ENCODE data around the gene DLG3.

DLG3 gene

DNA sequence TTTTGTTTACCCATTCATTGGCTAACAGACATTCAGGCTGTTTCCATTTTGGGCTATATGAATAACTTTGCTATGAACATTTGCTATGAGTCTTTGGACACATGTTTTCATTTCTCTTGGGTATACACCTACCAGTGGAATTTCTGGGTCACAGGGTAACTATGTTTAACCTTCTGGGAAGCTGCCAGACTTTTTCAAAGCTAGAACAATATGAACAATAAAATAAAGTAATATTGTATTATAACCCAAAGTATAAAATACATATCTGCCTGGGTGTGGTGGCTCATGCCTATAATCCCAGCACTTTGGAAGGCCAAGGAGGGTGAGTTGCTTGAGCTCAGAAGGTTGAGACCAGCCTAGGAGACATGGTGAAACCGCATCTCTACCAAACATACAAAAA, 90.6 kb downstream of the DLG3 start:
- Histone ChIP-seq H3K9me3 (ENCODE audit: low read length) (no peaks in the 10 kb centered on the region), H3K9ac (ENCODE audit: low read length) (no peak overlapping the region), H3K9me2 (ENCODE audit: low read depth, low read length) (no peaks in the 10 kb centered on the region), H3K27ac (ENCODE audit: low read depth, low read length, poor library complexity, severe bottlenecking) (no peak overlapping the region), H3K4me3 (ENCODE audit: low read depth, low read length, poor library complexity, severe bottlenecking) (no peak overlapping the region), H3K27me3 (ENCODE audit: insufficient read depth, low read length) (no peaks in the 10 kb centered on the region), H3K4me2 (ENCODE audit: low read length) (no peak overlapping the region), H3K4me1 (ENCODE audit: insufficient read depth, low read length, severe bottlenecking) (no peaks in the 10 kb centered on the region), H2AFZ (ENCODE audit: low read length) (no peak overlapping the region), H3K79me2 (ENCODE audit: insufficient read depth, low read length) (no peaks in the 10 kb centered on the region), H3K36me3 (ENCODE audit: insufficient read depth, low read length) (no peaks in the 10 kb centered on the region), H3F3A (ENCODE audit: insufficient read depth, low read length) (no peaks in the 10 kb centered on the region), H4K20me1 (ENCODE audit: insufficient read depth, low read length) (no peaks in the 10 kb centered on the region)
- no peak for TF ChIP-seq EZH2 (IDR thresholded peaks at IDR 0.05; ENCODE audit: borderline replicate concordance, low read length)
- TF ChIP-seq, protein P1, sequence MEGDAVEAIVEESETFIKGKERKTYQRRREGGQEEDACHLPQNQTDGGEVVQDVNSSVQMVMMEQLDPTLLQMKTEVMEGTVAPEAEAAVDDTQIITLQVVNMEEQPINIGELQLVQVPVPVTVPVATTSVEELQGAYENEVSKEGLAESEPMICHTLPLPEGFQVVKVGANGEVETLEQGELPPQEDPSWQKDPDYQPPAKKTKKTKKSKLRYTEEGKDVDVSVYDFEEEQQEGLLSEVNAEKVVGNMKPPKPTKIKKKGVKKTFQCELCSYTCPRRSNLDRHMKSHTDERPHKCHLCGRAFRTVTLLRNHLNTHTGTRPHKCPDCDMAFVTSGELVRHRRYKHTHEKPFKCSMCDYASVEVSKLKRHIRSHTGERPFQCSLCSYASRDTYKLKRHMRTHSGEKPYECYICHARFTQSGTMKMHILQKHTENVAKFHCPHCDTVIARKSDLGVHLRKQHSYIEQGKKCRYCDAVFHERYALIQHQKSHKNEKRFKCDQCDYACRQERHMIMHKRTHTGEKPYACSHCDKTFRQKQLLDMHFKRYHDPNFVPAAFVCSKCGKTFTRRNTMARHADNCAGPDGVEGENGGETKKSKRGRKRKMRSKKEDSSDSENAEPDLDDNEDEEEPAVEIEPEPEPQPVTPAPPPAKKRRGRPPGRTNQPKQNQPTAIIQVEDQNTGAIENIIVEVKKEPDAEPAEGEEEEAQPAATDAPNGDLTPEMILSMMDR (IDR thresholded peaks at IDR 0.05; ENCODE audit: low read length): no peak

DNA sequence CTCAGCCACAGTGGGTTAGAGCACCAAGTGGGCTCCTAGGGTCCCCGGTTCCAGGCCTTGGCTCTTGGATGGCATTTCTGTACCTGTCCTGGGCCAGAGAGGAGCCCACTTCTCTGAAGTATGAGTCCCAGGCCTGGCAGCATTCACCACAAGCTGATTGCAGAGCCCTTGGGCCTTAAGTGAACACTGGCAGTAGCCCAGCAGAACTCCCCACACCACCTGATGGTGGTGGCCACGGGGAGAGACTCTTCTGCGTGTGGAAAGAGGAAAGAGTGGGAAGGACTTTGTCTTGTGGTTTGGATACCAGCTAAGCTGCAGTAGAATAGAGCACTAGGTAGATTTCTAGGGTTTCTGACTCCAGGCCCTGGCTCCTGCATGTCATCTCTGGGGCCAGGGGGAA, 104.8 kb downstream of the DLG3 start:
- Histone ChIP-seq H3K27ac (ENCODE audit: low read depth, low read length, poor library complexity, severe bottlenecking) (no peak overlapping the region), H4K20me1 (ENCODE audit: insufficient read depth, low read length) (no peaks in the 10 kb centered on the region), H3F3A (ENCODE audit: insufficient read depth, low read length) (no peaks in the 10 kb centered on the region), H3K9me3 (ENCODE audit: low read length) (no peaks in the 10 kb centered on the region), H2AFZ (ENCODE audit: low read length) (no peak overlapping the region), H3K79me2 (ENCODE audit: insufficient read depth, low read length) (no peaks in the 10 kb centered on the region), H3K9ac (ENCODE audit: low read length) (no peak overlapping the region), H3K4me3 (ENCODE audit: low read depth, low read length, poor library complexity, severe bottlenecking) (no peak overlapping the region), H3K4me1 (ENCODE audit: insufficient read depth, low read length, severe bottlenecking) (no peaks in the 10 kb centered on the region), H3K36me3 (ENCODE audit: insufficient read depth, low read length) (no peaks in the 10 kb centered on the region), H3K27me3 (ENCODE audit: insufficient read depth, low read length) (no peaks in the 10 kb centered on the region), H3K4me2 (ENCODE audit: low read length) (no peak overlapping the region), H3K9me2 (ENCODE audit: low read depth, low read length) (no peaks in the 10 kb centered on the region)
- no peak for TF ChIP-seq EZH2 (IDR thresholded peaks at IDR 0.05; ENCODE audit: borderline replicate concordance, low read length)
- TF ChIP-seq, protein P1 (IDR thresholded peaks at IDR 0.05; ENCODE audit: low read length): no peak

DNA sequence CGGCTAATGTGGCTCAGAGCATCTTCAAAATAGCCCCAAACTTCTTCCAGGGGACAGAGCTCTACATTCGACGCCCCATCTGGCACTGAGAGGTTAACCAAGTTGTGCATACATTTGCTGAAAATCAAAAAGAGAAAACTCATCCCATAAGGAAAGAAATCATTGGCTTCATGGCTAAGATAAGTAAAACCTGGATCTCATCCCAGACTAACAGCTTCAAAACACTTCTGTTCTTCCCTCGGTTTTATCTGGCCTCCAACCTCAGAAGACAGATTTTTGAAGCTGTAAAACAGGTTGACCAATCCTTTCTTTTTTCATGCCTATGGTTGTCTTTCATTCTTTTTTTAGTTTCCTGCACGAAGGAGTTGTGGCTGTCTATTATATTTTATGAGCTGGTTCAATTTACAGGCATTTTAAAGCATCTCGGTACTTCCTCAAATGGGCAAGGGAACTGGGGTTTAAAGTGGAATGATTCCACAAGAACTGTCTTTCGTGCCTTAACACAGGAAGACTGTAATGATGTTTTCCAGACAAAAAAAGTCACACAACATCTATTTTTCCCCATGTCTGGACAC, 107.6 kb downstream of the DLG3 start:
- no peak overlapping the region for H3K27ac ChIP-seq (ENCODE audit: low read depth, low read length, poor library complexity, severe bottlenecking)
- no peak overlapping the region for H3K4me3 ChIP-seq (ENCODE audit: low read depth, low read length, poor library complexity, severe bottlenecking)
- no peaks in the 10 kb centered on the region for H3K9me2 ChIP-seq (ENCODE audit: low read depth, low read length)
- no peaks in the 10 kb centered on the region for H3K27me3 ChIP-seq (ENCODE audit: insufficient read depth, low read length)
- no peaks in the 10 kb centered on the region for H3F3A ChIP-seq (ENCODE audit: insufficient read depth, low read length)
- H4K20me1 ChIP-seq (ENCODE audit: insufficient read depth, low read length): no peaks in the 10 kb centered on the region
- no peak overlapping the region for H2AFZ ChIP-seq (ENCODE audit: low read length)
- H3K9me3 ChIP-seq (ENCODE audit: low read length): no peaks in the 10 kb centered on the region
- TF ChIP-seq, protein P1 (IDR thresholded peaks at IDR 0.05; ENCODE audit: low read length): no peak
- no peak for TF ChIP-seq EZH2 (IDR thresholded peaks at IDR 0.05; ENCODE audit: borderline replicate concordance, low read length)
- H3K79me2 ChIP-seq (ENCODE audit: insufficient read depth, low read length): no peaks in the 10 kb centered on the region
- H3K36me3 ChIP-seq (ENCODE audit: insufficient read depth, low read length): no peaks in the 10 kb centered on the region
- H3K4me1 ChIP-seq (ENCODE audit: insufficient read depth, low read length, severe bottlenecking): no peaks in the 10 kb centered on the region
- no peak overlapping the region for H3K9ac ChIP-seq (ENCODE audit: low read length)
- no peak overlapping the region for H3K4me2 ChIP-seq (ENCODE audit: low read length)
